HEK293 (cell line): Measurements from ENCODE around the gene DOCK1.

Source experiments
- BCL11A ChIP-seq: fragments of 450-650 bp; formaldehyde crosslinking; IDR thresholded peaks from 2 replicates; pipeline ENCODE4 v1.5.1; 2016; ENCODE audit warnings: low read depth, missing biosample characterization, missing genetic modification characterization
- CTCF ChIP-seq: fragments of 450-650 bp; formaldehyde crosslinking; IDR thresholded peaks from 2 replicates; pipeline ENCODE4 v1.5.1; 2016; ENCODE audit warnings: missing biosample characterization, missing genetic modification characterization
- MZF1 ChIP-seq: fragments of 450-650 bp; formaldehyde crosslinking; IDR thresholded peaks from 2 replicates; pipeline ENCODE4 v1.5.1; 2017; ENCODE audit warnings: missing biosample characterization, missing genetic modification characterization, borderline replicate concordance
- SCRT2 ChIP-seq: fragments of 450-650 bp; formaldehyde crosslinking; IDR thresholded peaks from 2 replicates; pipeline ENCODE4 v1.5.1; 2016; ENCODE audit warnings: missing biosample characterization, missing genetic modification characterization
- YY1 ChIP-seq: fragments of 450-650 bp; formaldehyde crosslinking; IDR thresholded peaks from 2 replicates; pipeline ENCODE4 v1.5.1; 2018; ENCODE audit warnings: missing biosample characterization, missing genetic modification characterization
- ZBTB21 ChIP-seq: fragments of 450-650 bp; formaldehyde crosslinking; IDR thresholded peaks from 2 replicates; pipeline ENCODE4 v1.5.1; 2017; ENCODE audit warnings: missing biosample characterization, missing genetic modification characterization
- ZBTB49 ChIP-seq: fragments of 450-650 bp; formaldehyde crosslinking; IDR thresholded peaks from 2 replicates; pipeline ENCODE4 v1.5.1; 2016; ENCODE audit warnings: missing biosample characterization, missing genetic modification characterization, low read depth
- ZNF175 ChIP-seq: fragments of 450-650 bp; formaldehyde crosslinking; IDR thresholded peaks from 2 replicates; pipeline ENCODE4 v1.5.1; 2016; ENCODE audit warnings: missing biosample characterization, missing genetic modification characterization
- ZNF202 ChIP-seq: fragments of 450-650 bp; formaldehyde crosslinking; IDR thresholded peaks from 2 replicates; pipeline ENCODE4 v1.5.1; 2016; ENCODE audit warnings: missing biosample characterization, missing genetic modification characterization, borderline replicate concordance

GRCh38 chr10:127470911-127471310 is 565.7 kb downstream of the DOCK1 start:
- TF ChIP-seq CTCF (tag by site-specific recombination), result no peak
- TF ChIP-seq YY1 (tag by site-specific recombination), result no peak
- no peak for TF ChIP-seq ZBTB21 (tag by site-specific recombination)
- TF ChIP-seq ZNF175 (tag by site-specific recombination), result no peak
- TF ChIP-seq ZNF202 (tag by site-specific recombination), result no peak
- no peak for TF ChIP-seq SCRT2
- no peak for TF ChIP-seq MZF1 (tag by site-specific recombination)
- TF ChIP-seq ZBTB49 (tag by site-specific recombination), result no peak
- no peak for TF ChIP-seq BCL11A (tag by site-specific recombination)
